MM.1S (cell line): ENCODE results near the gene ERI3.

ENCODE experiments used
- CTCF ChIP-seq: fragments of 300-600 bp; sonication (generic); IDR thresholded peaks from 2 replicates; pipeline ENCODE4 v1.5.1; 2016; ENCODE audit warnings: antibody characterized with exemption, low read length, mixed read lengths
- EZH2phosphoT487 ChIP-seq: fragments of 300-600 bp; sonication (generic); IDR thresholded peaks from 2 replicates; pipeline ENCODE4 v1.6.1; 2018; ENCODE audit warnings: antibody characterized with exemption, low read length

- TF ChIP-seq CTCF (peak; percentile 90), EZH2phosphoT487 (no peak)
These were observed 137.1 kb downstream of the ERI3 start for GRCh38 chr1:44217809-44218410.
